Smooth muscle cell of bladder (primary cell): ENCODE data around the gene CNP. TPM values are rescaled to one million over a fixed set of nuclear protein-coding genes. Genes with fewer than 3 reads are reported as not detected.

ENCODE experiments used
- total RNA-seq: library from RNA; depleted of rRNA; stranded (reverse); fragments of >200 nt; gene quantifications from 2 replicates; pipeline ENCODE4 v1.2.3, GENCODE V29; 2014

CNP gene
- 50.9 and 64.7 TPM in 2 replicates for total RNA-seq

GRCh38 chr17:41966463-41967140 is at the start of gene CNP:
Gene CNP (plus strand): TSS chr17:41966795. CDS start chr17:41966885, 90 bp downstream.

GRCh38 chr17:41918314-41919164 is 48.1 kb upstream of the CNP start, which contains the start of gene ACLY:
Gene ACLY (minus strand): TSS chr17:41918951. CDS start chr17:41913873, 5,078 bp downstream.

GRCh38 chr17:41930009-41930832 is 36.4 kb upstream of the CNP start, which contains the start of gene ODAD4:
Gene ODAD4 (plus strand): TSS chr17:41930617. CDS start chr17:41930724, 107 bp downstream.

GRCh38 chr17:42016941-42017865 is 50.6 kb downstream of the CNP start, which contains the start of gene DNAJC7:
Gene DNAJC7 (minus strand): TSS chr17:42017439. CDS start chr17:42017416, 23 bp downstream.

GRCh38 chr17:42019509-42020404 is 53.2 kb downstream of the CNP start, which contains the start of gene NKIRAS2:
Gene NKIRAS2 (plus strand): TSS chr17:42020090. CDS start chr17:42021578, 1,488 bp downstream.

Other genes starting within 250 kb of the CNP start
- gene HAP1, start 232.2 kb upstream of the CNP start, total RNA-seq, result under 0.01 and 0.18 TPM in 2 replicates
- gene JUP, start 180.1 kb upstream of the CNP start, total RNA-seq, result 13.8 and 14.1 TPM in 2 replicates
- gene P3H4, start 154.8 kb upstream of the CNP start, total RNA-seq, result 86.2 and 106 TPM in 2 replicates
- 293 and 454 TPM in 2 replicates for gene FKBP10, start 153.8 kb upstream of the CNP start, total RNA-seq
- 78.4 and 83.1 TPM in 2 replicates for gene NT5C3B, start 130.6 kb upstream of the CNP start, total RNA-seq
- 0.43 and 0.55 TPM in 2 replicates for gene KLHL10, start 129.0 kb upstream of the CNP start, total RNA-seq
- gene KLHL11, start 101.4 kb upstream of the CNP start, total RNA-seq, result 26.0 and 26.2 TPM in 2 replicates
- 260 and 291 TPM in 2 replicates for gene ACLY, start 47.8 kb upstream of the CNP start, total RNA-seq
- gene ODAD4, start 36.2 kb upstream of the CNP start, total RNA-seq, result 0.74 and 1.1 TPM in 2 replicates
- 69.9 and 78.6 TPM in 2 replicates for gene DNAJC7, start 50.6 kb downstream of the CNP start, total RNA-seq
- 19.2 and 23.9 TPM in 2 replicates for gene NKIRAS2, start 53.3 kb downstream of the CNP start, total RNA-seq
- gene C17orf113, start 83.8 kb downstream of the CNP start, total RNA-seq, result 0.09 and 0.14 TPM in 2 replicates
- under 0.01 TPM in 1 of 2 replicates, not detected in the other for gene ZNF385C, start 131.7 kb downstream of the CNP start, total RNA-seq
- gene DHX58, start 145.9 kb downstream of the CNP start, total RNA-seq, result 9.8 and 10.5 TPM in 2 replicates
- 3.8 and 7.1 TPM in 2 replicates for gene KAT2A, start 154.6 kb downstream of the CNP start, total RNA-seq
- not detected in 2 replicates for gene HSPB9, start 156.0 kb downstream of the CNP start, total RNA-seq
- 53.9 and 58.8 TPM in 2 replicates for gene RAB5C, start 188.2 kb downstream of the CNP start, total RNA-seq
- gene KCNH4, start 214.3 kb downstream of the CNP start, total RNA-seq, result under 0.01 TPM in 1 of 2 replicates, not detected in the other
- gene HCRT, start 218.7 kb downstream of the CNP start, total RNA-seq, result not detected in 2 replicates
- 11.5 and 14.1 TPM in 2 replicates for gene GHDC, start 227.7 kb downstream of the CNP start, total RNA-seq